WTC11 (cell line): ENCODE measurements around the gene EXOC1. TPM values are rescaled to one million over a fixed set of nuclear protein-coding genes. Genes with fewer than 3 reads are reported as not detected.

Experiments
- ATAC-seq: fragments of 200-7000 bp; cut with Tn5 transposase; 2 replicates; pipeline ENCODE4 v1.10.0; 2021; ENCODE audit warnings: mild to moderate bottlenecking, moderate library complexity
- CTCF ChIA-PET: fragments of 300-600 bp; sonication (Branson Sonifier 250); formaldehyde crosslinking; loops from one replicate; lab custom pipeline; 2021; ENCODE audit warnings: antibody characterized with exemption; lab: Charles Lee
- POLR2A ChIA-PET: fragments of 350-600 bp; sonication (Branson Sonifier 250); formaldehyde crosslinking; loops from one replicate; lab custom pipeline; 2021; ENCODE audit warnings: antibody characterized with exemption; lab: Charles Lee
- DNase-seq: peaks from one replicate; pipeline ENCODE4 v3.0.0; 2021; ENCODE audit warnings: low spot score
- H3K27ac Mint-ChIP-seq: 2 replicates; pipeline ENCODE4 v1.8.0; 2021; ENCODE audit warnings: mixed read lengths
- H3K27me3 Mint-ChIP-seq: 2 replicates; pipeline ENCODE4 v1.8.0; 2021; ENCODE audit warnings: low read depth, mild to moderate bottlenecking, moderate library complexity, mixed read lengths
- H3K36me3 Mint-ChIP-seq: 2 replicates; pipeline ENCODE4 v1.8.0; 2021; ENCODE audit warnings: mixed read lengths
- H3K4me1 Mint-ChIP-seq: 2 replicates; pipeline ENCODE4 v1.8.0; 2022; ENCODE audit warnings: mixed read lengths
- H3K4me3 Mint-ChIP-seq: 2 replicates; pipeline ENCODE4 v1.8.0; 2021; ENCODE audit warnings: mild to moderate bottlenecking, moderate library complexity, mixed read lengths
- H3K9me3 Mint-ChIP-seq: 2 replicates; pipeline ENCODE4 v1.8.0; 2021; ENCODE audit warnings: mixed read lengths
- CREM ChIP-seq: sonication (generic); formaldehyde crosslinking; IDR thresholded peaks from 2 replicates; pipeline ENCODE4 v1.8.1; 2022; ENCODE audit warnings: mild to moderate bottlenecking, missing genetic modification reagents, moderate library complexity
- ESRRA ChIP-seq: sonication (generic); formaldehyde crosslinking; IDR thresholded peaks from 2 replicates; pipeline ENCODE4 v1.8.1; 2022; ENCODE audit warnings: mild to moderate bottlenecking, missing genetic modification reagents, borderline replicate concordance
- FOXP1 ChIP-seq: sonication (generic); formaldehyde crosslinking; IDR thresholded peaks from 2 replicates; pipeline ENCODE4 v1.8.0; 2022; ENCODE audit warnings: missing genetic modification reagents, mild to moderate bottlenecking, moderate library complexity, borderline replicate concordance
- GRHL2 ChIP-seq: fragments of 250-450 bp; sonication (Bioruptor Pico); IDR thresholded peaks from 2 replicates; pipeline ENCODE4 v1.8.0; 2022; ENCODE audit warnings: mild to moderate bottlenecking, moderate library complexity; ENCODE audit not compliant: insufficient replicate concordance, severe bottlenecking
- GTF2I ChIP-seq: fragments of 250-450 bp; sonication (Bioruptor Pico); conservative IDR thresholded peaks from 2 replicates; pipeline ENCODE4 v1.4.0; 2021; ENCODE audit warnings: mild to moderate bottlenecking
- HMGA2 ChIP-seq: fragments of 250-450 bp; sonication (Bioruptor Pico); IDR thresholded peaks from 2 replicates; pipeline ENCODE4 v1.4.0; 2021; ENCODE audit warnings: mild to moderate bottlenecking, moderate library complexity
- JAZF1 ChIP-seq: fragments of 250-450 bp; sonication (Bioruptor Pico); IDR thresholded peaks from 2 replicates; pipeline ENCODE4 v1.9.0; 2021; ENCODE audit warnings: moderate library complexity, mild to moderate bottlenecking, inconsistent platforms
- MXD4 ChIP-seq: fragments of 250-450 bp; sonication (Bioruptor Pico); IDR thresholded peaks from 2 replicates; pipeline ENCODE4 v1.8.0; 2021; ENCODE audit warnings: mild to moderate bottlenecking, moderate library complexity, borderline replicate concordance
- MYBL2 ChIP-seq: sonication (generic); formaldehyde crosslinking; IDR thresholded peaks from 2 replicates; pipeline ENCODE4 v1.8.1; 2023; ENCODE audit warnings: mild to moderate bottlenecking, moderate library complexity, missing genetic modification reagents
- NFE2L1 ChIP-seq: sonication (generic); formaldehyde crosslinking; IDR thresholded peaks from 2 replicates; pipeline ENCODE4 v1.8.1; 2023; ENCODE audit warnings: missing genetic modification reagents
- NR3C1 ChIP-seq: sonication (generic); formaldehyde crosslinking; conservative IDR thresholded peaks from 2 replicates; pipeline ENCODE4 v1.8.1; 2023; ENCODE audit warnings: low read depth, mild to moderate bottlenecking, missing genetic modification reagents
- RELA ChIP-seq: sonication (generic); formaldehyde crosslinking; IDR thresholded peaks from 2 replicates; pipeline ENCODE4 v1.8.1; 2022; ENCODE audit warnings: missing genetic modification reagents, mild to moderate bottlenecking, borderline replicate concordance
- SP1 ChIP-seq: sonication (generic); formaldehyde crosslinking; conservative IDR thresholded peaks from 2 replicates; pipeline ENCODE4 v1.8.1; 2022; ENCODE audit warnings: missing genetic modification reagents
- TEAD1 ChIP-seq: sonication (generic); formaldehyde crosslinking; IDR thresholded peaks from 2 replicates; pipeline ENCODE4 v1.8.0; 2022; ENCODE audit warnings: mild to moderate bottlenecking, missing genetic modification reagents
- ZNF121 ChIP-seq: sonication (generic); formaldehyde crosslinking; IDR thresholded peaks from 2 replicates; pipeline ENCODE4 v1.8.0; 2023; ENCODE audit warnings: missing genetic modification reagents
- ZNF138 ChIP-seq: sonication (generic); formaldehyde crosslinking; conservative IDR thresholded peaks from 2 replicates; pipeline ENCODE4 v1.8.1; 2022; ENCODE audit warnings: mild to moderate bottlenecking, moderate library complexity, missing genetic modification reagents
- ZNF219 ChIP-seq: sonication (generic); formaldehyde crosslinking; IDR thresholded peaks from 2 replicates; pipeline ENCODE4 v1.8.0; 2023; ENCODE audit warnings: missing genetic modification reagents, mild to moderate bottlenecking, borderline replicate concordance
- total RNA-seq: library from RNA; stranded (reverse); gene quantifications from 3 replicates; pipeline ENCODE4 v1.2.3, GENCODE V29; 2021
- TF ChIP-seq, protein P1 (sequence below): fragments of 250-450 bp; sonication (Bioruptor Pico); IDR thresholded peaks from 2 replicates; pipeline ENCODE4 v1.8.0; 2021; ENCODE audit warnings: mild to moderate bottlenecking
- TF ChIP-seq, protein P2 (sequence below): fragments of 250-450 bp; sonication (Bioruptor Pico); IDR thresholded peaks from 2 replicates; pipeline ENCODE4 v1.9.0; 2021; ENCODE audit warnings: moderate library complexity, mild to moderate bottlenecking, inconsistent platforms, borderline replicate concordance
- TF ChIP-seq, protein P3 (sequence below): sonication (generic); formaldehyde crosslinking; IDR thresholded peaks from 2 replicates; pipeline ENCODE4 v1.8.0; 2022; ENCODE audit warnings: mild to moderate bottlenecking, missing genetic modification reagents
- TF ChIP-seq, protein P4 (sequence below): sonication (generic); formaldehyde crosslinking; IDR thresholded peaks from 2 replicates; pipeline ENCODE4 v1.8.0; 2022; ENCODE audit warnings: missing genetic modification reagents
- TF ChIP-seq, protein P5 (sequence below): fragments of 250-450 bp; sonication (Bioruptor Pico); IDR thresholded peaks from 2 replicates; pipeline ENCODE4 v1.9.0; 2021; ENCODE audit warnings: mild to moderate bottlenecking
- TF ChIP-seq, protein P6 (sequence below): sonication (generic); formaldehyde crosslinking; IDR thresholded peaks from 2 replicates; pipeline ENCODE4 v1.8.1; 2022; ENCODE audit warnings: mild to moderate bottlenecking, moderate library complexity, missing genetic modification reagents
- TF ChIP-seq, protein P7 (sequence below): sonication (generic); formaldehyde crosslinking; IDR thresholded peaks from 2 replicates; pipeline ENCODE4 v1.8.1; 2022; ENCODE audit warnings: mild to moderate bottlenecking, missing genetic modification reagents, moderate library complexity, borderline replicate concordance
- TF ChIP-seq, protein P8 (sequence below): sonication (generic); formaldehyde crosslinking; conservative IDR thresholded peaks from 2 replicates; pipeline ENCODE4 v1.8.1; 2022; ENCODE audit warnings: mild to moderate bottlenecking, missing genetic modification reagents

EXOC1 gene
- total RNA-seq, 1 experiment from 2014 or later: 19.0 TPM

DNA sequence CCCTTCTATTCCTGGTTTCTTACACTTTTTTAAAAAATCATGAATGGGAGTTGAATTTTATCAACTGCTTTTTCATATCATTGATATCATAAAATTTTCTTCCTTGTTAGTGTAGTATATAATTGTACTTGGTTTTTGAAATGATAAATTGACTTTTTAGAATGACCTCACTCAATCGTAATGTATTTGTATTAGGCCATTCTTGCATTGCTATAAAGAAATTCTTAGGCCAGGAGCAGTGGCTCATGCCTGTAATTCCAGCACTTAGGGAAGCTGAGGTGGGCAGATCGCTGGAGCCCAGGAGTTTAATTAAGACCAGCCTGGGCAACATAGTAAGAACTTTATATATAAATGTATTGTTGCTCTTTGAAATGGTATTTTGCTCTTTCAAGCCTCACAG, 6.3 kb downstream of the EXOC1 start (continued):
- TF ChIP-seq ZNF219: no peak

DNA sequence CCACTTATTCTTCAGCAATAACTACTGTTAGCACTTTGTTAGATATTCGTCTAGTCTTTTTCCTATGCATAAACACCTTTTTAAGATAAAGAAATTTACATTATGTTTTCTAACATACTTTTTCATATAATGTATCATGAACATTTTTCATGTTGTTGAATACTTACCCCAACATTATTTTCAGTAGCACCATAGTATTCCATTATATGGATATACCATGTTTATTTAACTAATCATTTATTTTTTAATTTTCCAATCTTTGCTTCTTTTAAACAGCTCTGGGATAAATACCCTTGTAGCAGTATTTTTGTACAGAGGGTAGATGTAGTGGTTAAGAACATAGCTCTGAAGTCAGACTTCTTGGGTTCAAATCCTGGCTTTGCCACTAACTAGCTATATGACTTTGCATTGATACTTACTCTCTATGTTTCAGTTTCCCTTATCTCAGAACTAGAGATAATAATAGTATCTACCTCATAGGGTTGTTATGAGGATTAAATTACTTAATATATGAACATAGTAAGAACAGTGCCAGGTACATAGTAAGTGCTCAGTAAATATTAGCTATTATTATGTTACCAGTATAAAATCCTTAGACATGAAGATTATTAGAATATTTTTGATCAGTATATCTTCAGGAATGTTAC, 11.3 kb downstream of the EXOC1 start:
- POLR2A ChIA-PET: no interaction called here

DNA sequence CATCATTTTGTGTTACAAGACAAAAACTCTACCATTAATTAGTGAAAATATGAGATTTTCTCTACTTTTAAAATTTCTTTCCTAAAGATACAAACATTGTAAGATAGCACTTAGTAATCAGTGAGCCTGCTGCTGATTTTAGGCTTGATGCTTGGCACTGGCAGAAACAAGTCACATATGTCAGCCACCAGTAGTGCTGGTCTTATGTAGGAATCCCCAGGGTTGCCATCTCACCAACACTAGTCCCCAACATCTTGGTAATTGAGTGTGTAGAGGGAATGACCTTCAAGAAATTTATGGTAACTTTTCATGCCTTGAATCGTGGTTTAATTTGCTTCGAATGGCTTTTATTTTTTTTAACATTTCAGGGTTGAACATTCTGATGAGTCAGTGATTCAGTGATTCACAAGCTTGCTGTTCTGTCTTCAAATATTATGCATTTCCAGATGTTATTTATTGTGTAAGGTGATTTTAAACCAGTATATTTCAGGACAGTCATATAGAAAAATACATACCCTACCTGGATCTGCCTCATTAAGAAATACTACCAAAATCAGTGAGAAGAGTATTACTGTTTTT, 11.9 kb downstream of the EXOC1 start:
- no peak for ATAC-seq
- no peak overlapping the region for H3K4me3 Mint-ChIP-seq
- H3K4me1 Mint-ChIP-seq: no peaks in the 10 kb centered on the region
- no peak for DNase-seq
- H3K27ac Mint-ChIP-seq: no peak overlapping the region
- CTCF ChIA-PET: interaction anchor here (1.0 to 1.2 kb wide), 3 partner anchors 23 to 46 kb away, joined by 3 read pairs; partner anchors contain the start of gene EXOC1L
- H3K36me3 Mint-ChIP-seq: peaks cover 18% of the 10 kb centered on the region
- POLR2A ChIA-PET: no interaction called here
- no peaks in the 10 kb centered on the region for H3K27me3 Mint-ChIP-seq
- no peaks in the 10 kb centered on the region for H3K9me3 Mint-ChIP-seq
- TF ChIP-seq SP1: no peak
- no peak for TF ChIP-seq HMGA2
- no peak for TF ChIP-seq MYBL2 (CRISPR knock-in tag)
- TF ChIP-seq, protein P1, sequence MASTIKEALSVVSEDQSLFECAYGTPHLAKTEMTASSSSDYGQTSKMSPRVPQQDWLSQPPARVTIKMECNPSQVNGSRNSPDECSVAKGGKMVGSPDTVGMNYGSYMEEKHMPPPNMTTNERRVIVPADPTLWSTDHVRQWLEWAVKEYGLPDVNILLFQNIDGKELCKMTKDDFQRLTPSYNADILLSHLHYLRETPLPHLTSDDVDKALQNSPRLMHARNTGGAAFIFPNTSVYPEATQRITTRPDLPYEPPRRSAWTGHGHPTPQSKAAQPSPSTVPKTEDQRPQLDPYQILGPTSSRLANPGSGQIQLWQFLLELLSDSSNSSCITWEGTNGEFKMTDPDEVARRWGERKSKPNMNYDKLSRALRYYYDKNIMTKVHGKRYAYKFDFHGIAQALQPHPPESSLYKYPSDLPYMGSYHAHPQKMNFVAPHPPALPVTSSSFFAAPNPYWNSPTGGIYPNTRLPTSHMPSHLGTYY (CRISPR knock-in tag): no peak
- TF ChIP-seq ESRRA: no peak
- no peak for TF ChIP-seq CREM (CRISPR knock-in tag)
- TF ChIP-seq, protein P2, sequence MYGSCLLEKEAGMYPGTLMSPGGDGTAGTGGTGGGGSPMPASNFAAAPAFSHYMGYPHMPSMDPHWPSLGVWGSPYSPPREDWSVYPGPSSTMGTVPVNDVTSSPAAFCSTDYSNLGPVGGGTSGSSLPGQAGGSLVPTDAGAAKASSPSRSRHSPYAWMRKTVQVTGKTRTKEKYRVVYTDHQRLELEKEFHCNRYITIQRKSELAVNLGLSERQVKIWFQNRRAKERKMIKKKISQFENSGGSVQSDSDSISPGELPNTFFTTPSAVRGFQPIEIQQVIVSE (CRISPR knock-in tag): no peak
- TF ChIP-seq GTF2I: no peak
- TF ChIP-seq MXD4 (CRISPR knock-in tag): no peak
- TF ChIP-seq JAZF1 (CRISPR knock-in tag): no peak
- TF ChIP-seq ZNF138: no peak
- no peak for TF ChIP-seq FOXP1 (CRISPR knock-in tag)

More for the DNA sequence above, 11.3 kb downstream of the EXOC1 start:
- CTCF ChIA-PET: interaction anchor here (1.0 kb wide), 1 partner anchor 45 kb away, joined by 3 read pairs; the partner anchor contains the start of gene EXOC1L
- Mint-ChIP-seq H3K4me3 (no peak overlapping the region), H3K27ac (no peak overlapping the region), H3K36me3 (peaks cover 18% of the 10 kb centered on the region), H3K27me3 (no peaks in the 10 kb centered on the region), H3K9me3 (no peaks in the 10 kb centered on the region), H3K4me1 (no peaks in the 10 kb centered on the region)
- ATAC-seq: no peak
- TF ChIP-seq, protein P3, sequence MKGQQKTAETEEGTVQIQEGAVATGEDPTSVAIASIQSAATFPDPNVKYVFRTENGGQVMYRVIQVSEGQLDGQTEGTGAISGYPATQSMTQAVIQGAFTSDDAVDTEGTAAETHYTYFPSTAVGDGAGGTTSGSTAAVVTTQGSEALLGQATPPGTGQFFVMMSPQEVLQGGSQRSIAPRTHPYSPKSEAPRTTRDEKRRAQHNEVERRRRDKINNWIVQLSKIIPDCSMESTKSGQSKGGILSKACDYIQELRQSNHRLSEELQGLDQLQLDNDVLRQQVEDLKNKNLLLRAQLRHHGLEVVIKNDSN (CRISPR knock-in tag): no peak
- no peak for TF ChIP-seq RELA (CRISPR knock-in tag)
- TF ChIP-seq TEAD1 (CRISPR knock-in tag): no peak
- TF ChIP-seq, protein P4, sequence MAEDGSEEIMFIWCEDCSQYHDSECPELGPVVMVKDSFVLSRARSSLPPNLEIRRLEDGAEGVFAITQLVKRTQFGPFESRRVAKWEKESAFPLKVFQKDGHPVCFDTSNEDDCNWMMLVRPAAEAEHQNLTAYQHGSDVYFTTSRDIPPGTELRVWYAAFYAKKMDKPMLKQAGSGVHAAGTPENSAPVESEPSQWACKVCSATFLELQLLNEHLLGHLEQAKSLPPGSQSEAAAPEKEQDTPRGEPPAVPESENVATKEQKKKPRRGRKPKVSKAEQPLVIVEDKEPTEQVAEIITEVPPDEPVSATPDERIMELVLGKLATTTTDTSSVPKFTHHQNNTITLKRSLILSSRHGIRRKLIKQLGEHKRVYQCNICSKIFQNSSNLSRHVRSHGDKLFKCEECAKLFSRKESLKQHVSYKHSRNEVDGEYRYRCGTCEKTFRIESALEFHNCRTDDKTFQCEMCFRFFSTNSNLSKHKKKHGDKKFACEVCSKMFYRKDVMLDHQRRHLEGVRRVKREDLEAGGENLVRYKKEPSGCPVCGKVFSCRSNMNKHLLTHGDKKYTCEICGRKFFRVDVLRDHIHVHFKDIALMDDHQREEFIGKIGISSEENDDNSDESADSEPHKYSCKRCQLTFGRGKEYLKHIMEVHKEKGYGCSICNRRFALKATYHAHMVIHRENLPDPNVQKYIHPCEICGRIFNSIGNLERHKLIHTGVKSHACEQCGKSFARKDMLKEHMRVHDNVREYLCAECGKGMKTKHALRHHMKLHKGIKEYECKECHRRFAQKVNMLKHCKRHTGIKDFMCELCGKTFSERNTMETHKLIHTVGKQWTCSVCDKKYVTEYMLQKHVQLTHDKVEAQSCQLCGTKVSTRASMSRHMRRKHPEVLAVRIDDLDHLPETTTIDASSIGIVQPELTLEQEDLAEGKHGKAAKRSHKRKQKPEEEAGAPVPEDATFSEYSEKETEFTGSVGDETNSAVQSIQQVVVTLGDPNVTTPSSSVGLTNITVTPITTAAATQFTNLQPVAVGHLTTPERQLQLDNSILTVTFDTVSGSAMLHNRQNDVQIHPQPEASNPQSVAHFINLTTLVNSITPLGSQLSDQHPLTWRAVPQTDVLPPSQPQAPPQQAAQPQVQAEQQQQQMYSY (CRISPR knock-in tag): no peak
- TF ChIP-seq, protein P5, sequence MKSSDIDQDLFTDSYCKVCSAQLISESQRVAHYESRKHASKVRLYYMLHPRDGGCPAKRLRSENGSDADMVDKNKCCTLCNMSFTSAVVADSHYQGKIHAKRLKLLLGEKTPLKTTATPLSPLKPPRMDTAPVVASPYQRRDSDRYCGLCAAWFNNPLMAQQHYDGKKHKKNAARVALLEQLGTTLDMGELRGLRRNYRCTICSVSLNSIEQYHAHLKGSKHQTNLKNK: no peak
- TF ChIP-seq NFE2L1 (CRISPR knock-in tag): no peak
- TF ChIP-seq NR3C1 (CRISPR knock-in tag): no peak
- TF ChIP-seq, protein P6, sequence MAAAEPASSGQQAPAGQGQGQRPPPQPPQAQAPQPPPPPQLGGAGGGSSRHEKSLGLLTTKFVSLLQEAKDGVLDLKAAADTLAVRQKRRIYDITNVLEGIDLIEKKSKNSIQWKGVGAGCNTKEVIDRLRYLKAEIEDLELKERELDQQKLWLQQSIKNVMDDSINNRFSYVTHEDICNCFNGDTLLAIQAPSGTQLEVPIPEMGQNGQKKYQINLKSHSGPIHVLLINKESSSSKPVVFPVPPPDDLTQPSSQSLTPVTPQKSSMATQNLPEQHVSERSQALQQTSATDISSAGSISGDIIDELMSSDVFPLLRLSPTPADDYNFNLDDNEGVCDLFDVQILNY (CRISPR knock-in tag): no peak
- TF ChIP-seq, protein P7, sequence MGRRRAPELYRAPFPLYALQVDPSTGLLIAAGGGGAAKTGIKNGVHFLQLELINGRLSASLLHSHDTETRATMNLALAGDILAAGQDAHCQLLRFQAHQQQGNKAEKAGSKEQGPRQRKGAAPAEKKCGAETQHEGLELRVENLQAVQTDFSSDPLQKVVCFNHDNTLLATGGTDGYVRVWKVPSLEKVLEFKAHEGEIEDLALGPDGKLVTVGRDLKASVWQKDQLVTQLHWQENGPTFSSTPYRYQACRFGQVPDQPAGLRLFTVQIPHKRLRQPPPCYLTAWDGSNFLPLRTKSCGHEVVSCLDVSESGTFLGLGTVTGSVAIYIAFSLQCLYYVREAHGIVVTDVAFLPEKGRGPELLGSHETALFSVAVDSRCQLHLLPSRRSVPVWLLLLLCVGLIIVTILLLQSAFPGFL: no peak
- no peak for TF ChIP-seq FOXP1 (CRISPR knock-in tag)
- no peak for TF ChIP-seq ZNF121
- TF ChIP-seq, protein P8, sequence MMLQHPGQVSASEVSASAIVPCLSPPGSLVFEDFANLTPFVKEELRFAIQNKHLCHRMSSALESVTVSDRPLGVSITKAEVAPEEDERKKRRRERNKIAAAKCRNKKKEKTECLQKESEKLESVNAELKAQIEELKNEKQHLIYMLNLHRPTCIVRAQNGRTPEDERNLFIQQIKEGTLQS (CRISPR knock-in tag): no peak
- no peak for TF ChIP-seq GRHL2
- TF ChIP-seq, all 79 proteins: peak for 0
- DNase-seq: no peak
